OCI-LY7 (cell line): ENCODE data around the gene SLX4.

ENCODE experiments used
- EZH2phosphoT487 ChIP-seq: fragments of 200-600 bp; sonication (generic); IDR thresholded peaks from 2 replicates; pipeline ENCODE4 v1.6.1; 2018; ENCODE audit warnings: low read depth, borderline replicate concordance, mild to moderate bottlenecking, mixed run types, antibody characterized with exemption, low read length, moderate library complexity, mixed read lengths
- TF ChIP-seq, protein P1 (sequence below): fragments of 200-600 bp; sonication (generic); conservative IDR thresholded peaks from 2 replicates; pipeline ENCODE4 v1.5.1; 2014; ENCODE audit warnings: mild to moderate bottlenecking, antibody characterized with exemption, low read length, moderate library complexity, mixed read lengths

DNA sequence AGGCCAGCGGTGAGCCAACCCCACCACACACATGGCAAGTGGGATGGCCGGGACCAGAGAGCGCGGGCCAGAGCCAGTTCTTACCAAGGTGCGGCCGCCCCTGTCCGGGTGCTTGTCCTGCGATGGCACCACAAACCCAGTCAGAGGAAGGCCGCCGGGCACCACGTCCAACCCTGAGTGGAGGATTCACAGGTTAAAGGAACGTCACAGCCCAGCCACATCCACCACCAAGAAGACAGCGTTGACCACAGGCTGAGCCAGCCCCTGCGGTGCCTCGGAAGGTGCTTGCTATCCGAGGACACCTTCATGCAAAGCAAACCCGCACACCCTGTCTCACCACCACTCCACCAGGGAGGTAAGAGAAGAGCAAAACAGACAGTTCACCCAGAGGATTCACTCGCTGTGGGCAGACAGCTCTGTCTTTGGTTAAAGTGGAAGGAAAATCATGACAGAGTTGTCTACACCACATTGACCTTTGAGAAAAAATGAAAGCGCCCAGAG, 15.8 kb downstream of the SLX4 start:
- TF ChIP-seq, protein P1, sequence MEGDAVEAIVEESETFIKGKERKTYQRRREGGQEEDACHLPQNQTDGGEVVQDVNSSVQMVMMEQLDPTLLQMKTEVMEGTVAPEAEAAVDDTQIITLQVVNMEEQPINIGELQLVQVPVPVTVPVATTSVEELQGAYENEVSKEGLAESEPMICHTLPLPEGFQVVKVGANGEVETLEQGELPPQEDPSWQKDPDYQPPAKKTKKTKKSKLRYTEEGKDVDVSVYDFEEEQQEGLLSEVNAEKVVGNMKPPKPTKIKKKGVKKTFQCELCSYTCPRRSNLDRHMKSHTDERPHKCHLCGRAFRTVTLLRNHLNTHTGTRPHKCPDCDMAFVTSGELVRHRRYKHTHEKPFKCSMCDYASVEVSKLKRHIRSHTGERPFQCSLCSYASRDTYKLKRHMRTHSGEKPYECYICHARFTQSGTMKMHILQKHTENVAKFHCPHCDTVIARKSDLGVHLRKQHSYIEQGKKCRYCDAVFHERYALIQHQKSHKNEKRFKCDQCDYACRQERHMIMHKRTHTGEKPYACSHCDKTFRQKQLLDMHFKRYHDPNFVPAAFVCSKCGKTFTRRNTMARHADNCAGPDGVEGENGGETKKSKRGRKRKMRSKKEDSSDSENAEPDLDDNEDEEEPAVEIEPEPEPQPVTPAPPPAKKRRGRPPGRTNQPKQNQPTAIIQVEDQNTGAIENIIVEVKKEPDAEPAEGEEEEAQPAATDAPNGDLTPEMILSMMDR = no peak
- TF ChIP-seq EZH2phosphoT487 = no peak
